Peyer's patch (tissue), 4 donors: ENCODE data around the gene FLT3.

Experiments
- POLR2A ChIP-seq, 2 donors: fragments of 450-650 bp; IDR thresholded peaks; one replicate each; pipeline ENCODE4 v1.5.1; 2017; ENCODE audit warnings: antibody characterized with exemption in 2 of 2, mild to moderate bottlenecking in 2 of 2, moderate library complexity in 2 of 2
- TF ChIP-seq, protein P1 (sequence below), 6 experiments: fragments of 450-650 bp in 4 of 6; fragments of 200-600 bp in 2 of 6; sonication (generic) in 1 of 6; IDR thresholded peaks; one replicate each; pipeline ENCODE4 v1.5.1; 2017 to 2019; ENCODE audit warnings: antibody characterized with exemption in 6 of 6, mild to moderate bottlenecking in 3 of 6, moderate library complexity in 1 of 6

DNA sequence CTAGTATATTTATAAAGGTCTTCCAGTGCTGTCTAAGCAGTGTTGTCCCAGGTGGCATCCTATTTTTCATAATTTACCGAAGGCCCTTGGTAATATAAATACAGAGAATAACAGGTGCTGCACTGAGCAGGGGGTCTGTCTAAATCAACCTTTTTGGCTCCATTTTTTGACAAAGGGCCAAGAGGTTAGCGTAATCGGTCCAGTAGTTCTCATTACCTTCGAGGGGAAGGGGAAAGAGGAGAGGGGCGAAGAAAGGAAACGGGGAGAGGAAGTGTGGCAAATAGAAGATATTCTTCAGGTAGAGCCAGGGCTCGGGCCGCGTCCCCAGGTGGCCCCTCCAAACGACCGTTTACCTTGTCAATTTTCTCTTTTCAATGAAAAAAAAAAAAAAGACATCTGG, 37.2 kb upstream of the FLT3 start:
- TF ChIP-seq, protein P1, sequence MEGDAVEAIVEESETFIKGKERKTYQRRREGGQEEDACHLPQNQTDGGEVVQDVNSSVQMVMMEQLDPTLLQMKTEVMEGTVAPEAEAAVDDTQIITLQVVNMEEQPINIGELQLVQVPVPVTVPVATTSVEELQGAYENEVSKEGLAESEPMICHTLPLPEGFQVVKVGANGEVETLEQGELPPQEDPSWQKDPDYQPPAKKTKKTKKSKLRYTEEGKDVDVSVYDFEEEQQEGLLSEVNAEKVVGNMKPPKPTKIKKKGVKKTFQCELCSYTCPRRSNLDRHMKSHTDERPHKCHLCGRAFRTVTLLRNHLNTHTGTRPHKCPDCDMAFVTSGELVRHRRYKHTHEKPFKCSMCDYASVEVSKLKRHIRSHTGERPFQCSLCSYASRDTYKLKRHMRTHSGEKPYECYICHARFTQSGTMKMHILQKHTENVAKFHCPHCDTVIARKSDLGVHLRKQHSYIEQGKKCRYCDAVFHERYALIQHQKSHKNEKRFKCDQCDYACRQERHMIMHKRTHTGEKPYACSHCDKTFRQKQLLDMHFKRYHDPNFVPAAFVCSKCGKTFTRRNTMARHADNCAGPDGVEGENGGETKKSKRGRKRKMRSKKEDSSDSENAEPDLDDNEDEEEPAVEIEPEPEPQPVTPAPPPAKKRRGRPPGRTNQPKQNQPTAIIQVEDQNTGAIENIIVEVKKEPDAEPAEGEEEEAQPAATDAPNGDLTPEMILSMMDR (IDR thresholded peaks at IDR 0.05): no peak
- no peak for TF ChIP-seq POLR2A (IDR thresholded peaks at IDR 0.05)
